OCI-M2 (cell line): ENCODE results near the gene MRGPRG.

Experiments
- DNase-seq: peaks from one replicate; lab custom pipeline; 2025; ENCODE audit not compliant: unreplicated experiment; lab: John Stamatoyannopoulos, UW

MRGPRG gene

DNA sequence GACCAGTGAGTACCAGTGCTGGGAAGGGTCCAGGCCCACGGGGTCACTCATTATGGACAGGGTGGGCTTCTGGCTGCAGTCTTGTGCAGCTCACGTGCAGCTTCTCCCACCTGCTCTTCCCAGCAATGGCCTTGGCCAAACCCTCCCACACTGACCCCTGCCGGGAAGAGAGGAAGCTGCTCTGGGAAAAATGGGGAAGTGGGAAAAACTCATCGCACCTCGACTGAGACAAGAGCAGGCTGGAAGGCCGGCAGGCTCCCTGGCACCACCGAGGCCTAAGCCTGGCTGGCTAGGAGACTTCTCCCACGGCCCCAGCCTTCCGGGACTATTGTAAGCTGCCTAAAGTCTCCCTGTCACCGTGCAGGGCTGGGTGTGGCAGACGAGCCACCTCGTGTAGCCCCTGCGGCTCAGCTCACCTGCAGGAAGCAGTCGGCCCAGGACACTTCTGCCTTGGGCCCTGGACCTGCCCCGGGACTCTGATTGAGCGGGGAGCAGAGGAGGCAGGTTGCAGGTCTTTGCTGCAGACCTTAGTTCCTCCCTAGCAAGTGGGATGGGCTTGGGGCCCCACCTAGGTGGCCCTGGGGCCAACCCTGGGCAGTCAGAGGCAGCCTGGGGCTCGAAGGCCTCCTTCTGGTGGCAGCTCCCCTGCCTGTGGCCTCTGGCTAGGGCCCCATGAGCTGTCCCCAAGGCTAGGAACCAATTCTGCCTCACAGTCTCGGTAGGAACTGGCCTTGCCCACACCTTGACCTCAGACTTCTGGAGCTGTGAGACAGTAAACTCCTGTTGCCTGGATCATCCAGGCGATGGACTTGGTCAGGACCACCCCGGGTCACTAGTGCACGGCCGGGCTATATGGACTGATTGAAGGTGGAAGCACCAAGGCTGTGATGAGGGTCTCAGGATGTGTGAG, 23.1 kb downstream of the MRGPRG start:
- no peak for DNase-seq

DNA sequence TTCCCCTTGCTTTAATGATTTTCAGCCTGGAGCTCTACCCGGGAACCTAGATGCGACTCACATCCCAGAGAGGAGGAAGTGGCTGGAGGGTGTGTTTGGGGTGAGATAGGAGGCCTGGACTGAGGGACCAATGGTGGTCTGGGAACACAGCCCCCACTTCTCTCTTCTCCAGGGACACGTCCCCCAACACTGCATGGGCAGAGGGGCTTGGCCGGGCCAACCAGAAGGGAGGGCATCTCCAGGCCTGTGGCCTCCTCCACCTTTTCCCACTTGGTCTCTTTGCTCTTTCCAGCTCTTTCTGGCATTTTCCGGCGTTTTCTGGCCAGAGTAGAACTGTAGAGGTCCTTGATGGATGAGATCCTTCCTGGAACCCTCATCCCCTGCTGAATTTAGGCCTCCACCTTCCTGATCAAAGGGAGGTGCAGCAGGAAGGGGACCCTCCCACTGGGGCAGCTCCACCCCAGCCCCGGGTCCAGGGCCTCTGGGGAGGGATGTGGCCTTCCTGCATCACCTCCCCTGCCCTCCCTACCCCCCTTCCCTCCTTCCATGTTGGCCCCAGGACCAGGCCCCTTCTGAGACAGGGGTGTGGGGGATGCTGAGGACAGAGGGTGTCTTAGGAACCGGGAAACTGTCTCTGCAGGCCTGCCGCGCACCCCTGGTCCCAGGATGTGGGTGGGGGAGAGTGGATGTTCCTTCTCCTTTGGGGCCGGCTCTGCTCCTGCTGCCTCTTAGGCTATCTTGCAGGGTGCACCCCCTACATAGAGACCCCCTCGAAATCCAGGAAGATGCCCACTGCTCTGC, 24.4 kb downstream of the MRGPRG start:
- DNase-seq = no peak

DNA sequence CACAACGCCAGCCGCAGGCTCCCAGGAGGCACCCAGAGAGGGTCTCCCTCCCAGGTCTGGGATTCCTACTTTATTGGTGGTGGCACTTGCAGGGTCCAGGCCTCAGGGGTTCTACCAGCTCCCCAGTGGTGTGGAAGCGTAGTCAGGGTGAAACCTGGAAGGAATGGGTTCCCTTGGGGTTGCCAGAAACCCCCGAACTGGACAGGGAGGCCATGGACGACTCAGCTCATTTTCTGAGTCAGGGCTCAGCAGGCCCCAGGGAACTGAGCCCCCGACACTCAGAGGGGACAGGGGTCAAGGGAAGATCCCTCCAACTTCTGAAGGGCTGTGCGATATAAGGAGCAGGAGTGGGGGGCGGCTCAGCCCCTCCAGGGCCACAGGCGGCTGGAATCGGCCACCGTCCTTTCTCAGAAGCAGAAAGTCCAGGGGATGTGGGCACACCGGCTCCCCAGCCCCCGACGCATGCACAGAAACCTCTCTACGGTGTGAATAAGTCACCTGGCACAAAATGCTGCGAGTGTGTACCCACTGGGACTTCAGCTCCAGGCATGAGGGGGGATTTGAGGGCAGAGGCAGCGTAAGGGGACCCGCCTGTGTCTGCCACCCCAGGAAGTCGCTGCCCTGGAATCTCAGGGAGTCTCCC, 25.1 kb downstream of the MRGPRG start:
- no peak for DNase-seq

DNA sequence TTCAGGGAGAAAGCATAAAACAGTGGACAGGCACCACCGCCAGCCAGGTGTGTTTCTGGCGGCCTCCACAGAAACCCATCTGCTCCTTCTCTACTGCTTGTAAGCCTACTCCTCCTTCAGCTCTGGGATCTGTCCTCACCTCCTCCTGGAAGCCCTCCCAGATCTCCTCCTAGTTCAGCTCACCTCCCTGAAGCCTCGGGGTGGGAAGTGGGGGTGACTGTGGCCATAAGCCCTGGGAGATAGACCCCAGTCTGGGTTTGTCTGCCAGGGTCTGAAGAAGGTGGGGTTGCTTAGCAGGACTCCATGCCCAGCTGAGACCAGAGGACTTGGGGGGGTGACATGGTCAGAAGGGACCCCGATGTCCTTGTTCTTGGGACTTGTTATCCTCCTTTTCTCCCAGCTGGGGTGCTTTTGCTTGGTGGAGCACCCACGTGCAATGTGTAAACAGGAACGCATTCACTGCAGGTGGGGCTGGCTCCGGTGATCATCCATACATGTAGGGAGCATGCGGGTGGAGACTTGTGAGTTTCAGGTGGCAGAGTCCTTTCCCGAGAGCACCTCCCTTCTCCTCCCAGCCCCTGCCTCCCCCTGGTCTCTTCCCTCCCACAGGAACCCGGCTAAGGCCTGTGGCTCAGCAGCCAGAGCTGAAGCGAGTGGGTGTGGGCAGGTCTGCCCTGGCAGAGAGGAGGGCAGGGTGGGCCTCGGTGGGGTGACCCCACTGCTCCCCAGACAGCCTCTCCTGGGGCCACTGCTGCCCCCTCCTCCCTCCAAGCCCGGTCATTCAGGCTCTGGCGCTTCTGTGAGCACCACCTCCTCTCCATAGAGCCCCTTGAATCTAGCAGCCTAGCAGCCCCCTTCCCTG, 25.9 kb downstream of the MRGPRG start:
- DNase-seq = no peak

DNA sequence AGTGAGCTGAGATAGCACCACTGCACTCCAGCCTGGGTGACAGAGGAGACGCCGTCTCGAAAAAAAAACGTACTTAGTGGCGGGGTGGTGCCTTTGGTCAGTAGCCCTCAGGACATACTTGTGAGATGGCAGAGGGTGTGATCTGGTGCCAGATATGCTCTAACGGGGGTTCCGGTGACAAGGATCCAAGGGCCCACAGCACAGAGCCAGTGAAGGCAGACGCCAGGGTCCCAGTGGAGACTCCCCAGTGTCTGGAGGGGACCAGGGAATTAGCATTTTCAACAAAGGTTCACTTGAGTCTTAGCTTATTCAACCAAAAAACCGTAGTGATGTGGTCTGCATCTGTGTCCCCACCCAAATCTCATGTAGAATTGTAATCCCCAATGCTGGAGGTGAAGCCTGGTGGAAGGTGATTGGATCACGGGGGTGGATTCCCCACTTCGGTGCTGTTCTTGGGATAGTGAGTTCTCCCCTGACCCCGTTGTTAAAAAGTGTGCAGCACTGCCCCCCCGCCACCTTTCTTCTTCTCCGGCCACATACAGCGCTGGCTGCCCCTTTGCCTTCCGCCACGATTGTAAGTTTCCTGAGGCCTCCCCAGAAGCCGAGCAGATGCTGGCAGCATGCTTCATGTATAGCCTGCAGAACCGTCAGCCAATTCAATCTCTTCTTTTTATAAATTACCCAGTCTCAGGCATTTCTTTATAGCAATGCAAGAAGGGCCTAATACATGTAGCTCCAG, 26.9 kb downstream of the MRGPRG start:
- no peak for DNase-seq

DNA sequence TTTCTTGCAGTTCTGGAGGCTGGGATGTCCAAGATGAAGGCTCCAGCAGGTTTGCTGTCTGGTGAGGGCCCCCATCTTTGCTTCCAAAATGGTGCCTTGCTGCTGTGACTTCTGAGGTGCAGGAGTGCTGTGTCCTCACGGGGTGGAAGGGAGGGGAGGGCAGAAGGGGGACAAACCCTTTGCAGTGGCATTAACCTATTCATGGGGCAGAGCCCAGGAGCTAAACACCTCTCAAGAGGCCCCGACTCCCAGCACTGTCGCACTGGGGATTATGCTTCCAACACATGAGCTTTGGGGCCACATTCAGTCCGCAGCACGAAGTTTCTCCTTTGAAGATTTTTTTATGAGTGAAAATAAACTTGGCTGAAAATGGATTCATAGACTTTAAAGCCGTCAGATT, 28.0 kb downstream of the MRGPRG start:
- no peak for DNase-seq

DNA sequence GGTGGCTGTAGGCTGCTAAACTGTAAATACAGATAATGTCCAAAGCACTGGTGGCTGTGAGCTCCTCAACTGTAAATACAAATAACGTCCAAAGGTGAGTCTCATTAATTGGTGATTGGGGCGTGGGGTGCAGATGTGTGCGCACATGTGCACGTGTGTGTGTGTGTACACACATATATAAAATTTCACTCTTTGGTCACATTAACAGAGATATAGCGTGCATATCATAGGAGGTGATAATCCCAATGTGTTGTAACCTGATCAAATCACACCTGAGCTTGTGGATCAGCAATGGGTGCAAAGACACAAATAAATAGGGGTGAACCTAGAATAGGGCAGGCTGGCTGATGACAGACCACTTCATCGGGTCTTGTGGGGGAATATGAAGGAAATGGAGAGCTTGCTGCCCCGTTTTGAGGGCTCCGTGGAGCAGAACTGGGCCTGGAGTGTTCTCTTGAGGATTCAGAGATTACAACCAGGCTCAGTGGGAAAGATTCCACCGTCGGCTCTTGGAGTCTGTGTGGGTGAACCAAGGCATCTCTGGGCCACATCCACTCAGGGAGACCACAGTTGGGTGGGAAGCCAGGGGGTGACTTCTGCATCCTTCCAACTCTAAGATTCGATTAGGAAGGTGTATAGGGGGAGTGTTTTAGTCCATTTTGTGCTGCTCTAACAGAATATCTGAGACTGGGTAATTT, 28.6 kb downstream of the MRGPRG start:
- DNase-seq = no peak

DNA sequence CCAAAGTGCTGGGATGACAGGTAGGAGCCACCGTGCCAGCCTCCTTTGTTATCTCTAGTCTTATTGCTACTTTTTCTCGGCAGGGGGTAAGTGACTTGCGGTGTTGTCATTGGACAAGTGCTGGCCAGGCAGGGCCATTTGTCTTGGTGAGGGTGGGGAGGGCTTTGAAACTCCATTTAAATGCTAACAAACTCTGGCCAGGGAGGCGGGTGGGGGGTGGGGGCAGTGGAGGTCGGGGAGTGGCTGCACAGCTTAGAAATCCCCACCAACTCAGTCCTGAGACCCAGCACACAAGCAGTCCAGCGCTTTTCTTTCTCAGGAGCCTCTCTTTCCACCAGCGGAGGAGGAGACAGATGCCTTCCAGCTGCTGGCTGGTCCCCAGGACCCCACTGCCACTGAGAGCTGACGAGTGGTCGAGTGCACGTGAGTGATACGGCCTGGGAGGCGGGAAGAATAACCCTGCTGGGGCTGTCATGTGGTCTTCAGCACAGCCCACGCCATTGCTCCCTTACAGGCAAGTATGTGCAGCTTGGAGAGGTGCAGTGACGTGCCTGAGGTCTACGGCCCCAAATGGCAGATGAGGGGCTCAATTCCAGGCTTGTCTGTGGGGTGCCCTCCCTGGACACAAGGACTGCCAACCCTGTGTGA, 29.3 kb downstream of the MRGPRG start:
- DNase-seq = no peak

DNA sequence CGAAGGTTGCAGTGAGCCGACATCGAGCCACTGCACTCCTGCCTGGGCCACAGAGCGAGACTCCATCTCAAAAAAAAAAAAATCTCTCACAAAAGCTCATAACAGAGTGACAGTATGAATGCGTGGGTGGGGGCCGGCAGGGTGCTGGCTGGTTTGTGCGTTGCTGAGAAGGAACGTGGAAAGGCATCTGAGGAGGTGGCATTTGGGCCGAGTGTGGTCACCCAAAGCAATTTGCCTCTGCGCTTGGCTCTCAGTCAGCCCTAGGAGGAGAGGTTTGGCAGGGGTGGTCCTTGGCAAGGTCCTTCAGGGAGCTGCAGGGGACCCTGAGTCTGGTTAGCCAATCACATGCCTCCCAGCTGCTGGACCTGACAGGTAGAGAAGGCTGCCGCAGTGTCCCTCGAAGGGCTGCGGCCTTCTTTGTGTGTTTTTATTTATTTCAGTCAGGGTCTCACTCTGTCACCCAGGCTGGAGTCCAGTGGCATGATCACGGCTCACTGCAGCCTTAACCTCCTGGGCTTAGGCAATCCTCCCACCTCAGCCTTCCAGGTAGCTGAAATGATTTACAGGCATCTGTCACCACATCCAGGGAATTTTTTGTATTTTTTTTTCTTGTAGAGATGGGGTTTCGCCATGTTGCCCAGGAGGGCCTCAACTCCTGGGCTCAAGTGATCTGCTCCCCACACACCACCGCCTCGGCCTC, 30.0 kb downstream of the MRGPRG start:
- DNase-seq = no peak

DNA sequence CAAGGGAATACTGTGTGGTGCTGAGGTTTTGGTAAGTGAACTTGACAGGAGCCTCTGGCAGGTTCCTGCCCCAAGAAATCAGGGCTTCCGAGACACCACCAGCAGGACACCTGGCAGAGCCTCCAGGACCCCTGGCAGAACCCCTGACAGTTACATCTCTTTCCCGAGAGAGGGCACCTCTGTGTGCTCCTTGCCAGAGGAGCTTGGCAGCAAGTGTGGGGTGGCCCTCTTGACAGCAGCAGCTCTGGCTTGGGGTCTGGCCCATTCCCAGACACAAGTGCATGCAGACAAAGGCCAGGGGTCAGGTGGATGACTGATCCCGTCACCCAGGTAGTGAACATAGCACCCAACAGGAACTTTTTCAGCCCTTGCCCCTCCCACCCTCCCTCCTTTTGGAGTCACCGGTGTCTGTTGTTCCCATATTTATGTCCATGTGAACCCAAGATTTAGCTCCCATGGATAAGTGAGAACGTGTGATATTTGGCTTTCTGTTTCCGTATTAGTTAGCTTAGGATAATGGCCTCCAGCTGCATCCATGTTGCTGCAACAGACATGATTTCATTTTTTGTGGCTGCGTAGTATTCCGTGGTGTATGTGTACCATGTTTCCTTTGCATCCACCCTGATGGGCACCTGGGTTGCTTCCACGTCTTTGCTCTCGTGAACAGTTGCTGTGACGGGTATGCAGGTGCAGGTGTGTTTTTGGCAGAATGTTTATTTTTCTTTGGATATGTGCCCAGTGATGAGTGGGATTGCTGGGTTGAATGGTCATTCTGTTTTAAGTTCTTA, 32.3 kb downstream of the MRGPRG start:
- DNase-seq = no peak

DNA sequence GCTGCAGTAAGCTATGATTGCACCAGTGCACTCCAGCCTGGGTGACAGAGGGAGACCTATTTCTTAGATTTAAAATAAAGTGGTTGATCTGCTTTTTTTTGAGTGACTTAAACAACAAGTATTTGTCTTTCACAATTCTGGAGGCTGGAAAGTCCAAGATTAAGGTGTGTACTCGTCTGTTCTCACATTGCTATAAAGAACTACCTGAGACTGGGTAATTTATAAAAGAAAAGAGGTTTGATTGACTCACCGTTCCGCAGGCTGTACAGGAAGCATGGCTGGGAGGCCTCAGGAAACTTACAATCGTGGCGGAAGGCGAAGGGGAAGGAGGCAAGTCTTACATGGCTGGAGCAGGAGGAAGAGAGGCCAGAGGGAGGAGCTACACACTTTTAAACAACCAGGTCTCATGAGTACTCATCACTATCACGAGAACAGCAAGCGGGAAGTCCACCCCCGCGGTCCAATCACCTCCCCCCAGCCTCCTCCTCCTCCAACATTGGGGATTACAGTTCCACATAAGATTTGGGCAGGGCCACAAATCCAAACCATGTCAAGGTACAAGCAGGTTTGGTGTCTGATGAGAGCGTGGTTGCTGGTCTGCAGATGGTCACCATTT, 33.8 kb downstream of the MRGPRG start:
- no peak for DNase-seq

DNA sequence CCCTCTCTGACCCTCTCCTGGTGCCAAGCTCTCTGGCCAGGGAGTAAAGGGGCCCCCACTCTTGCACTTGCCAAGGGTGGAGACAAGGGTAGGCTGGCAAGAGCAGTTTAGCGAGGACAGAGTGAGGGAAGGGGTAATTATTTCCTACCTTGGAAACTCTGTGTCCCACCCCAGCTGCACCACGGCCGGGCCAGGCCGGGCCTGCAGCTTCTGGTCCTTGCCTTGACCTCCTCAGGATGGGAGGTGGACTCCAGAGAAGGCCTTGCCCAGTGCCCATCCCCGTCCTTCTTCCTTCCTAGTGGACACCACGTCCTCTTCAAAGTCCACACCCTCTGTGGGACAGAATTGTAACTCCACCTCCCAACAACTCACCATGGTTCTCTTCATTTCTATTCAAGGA, 35.1 kb downstream of the MRGPRG start:
- DNase-seq = no peak

DNA sequence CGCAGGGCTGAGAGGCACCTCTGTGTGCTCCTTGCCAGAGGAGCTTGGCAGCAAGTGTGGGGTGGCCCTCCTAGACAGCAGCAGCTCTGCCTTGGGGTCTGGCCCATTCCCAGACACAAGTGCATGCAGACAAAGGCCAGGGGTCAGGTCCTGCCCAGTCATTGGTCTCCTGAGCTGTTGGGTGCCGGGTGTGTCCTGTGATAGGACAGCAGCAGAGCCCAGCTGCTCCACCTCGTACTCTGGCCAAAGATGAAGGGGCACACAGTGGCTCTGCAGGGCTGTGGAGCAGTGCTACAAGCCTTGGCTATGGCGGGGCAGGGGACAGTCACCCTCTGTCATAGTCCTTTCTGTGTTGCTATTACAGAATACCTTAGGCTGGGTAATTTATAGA, 36.2 kb downstream of the MRGPRG start:
- no peak for DNase-seq

DNA sequence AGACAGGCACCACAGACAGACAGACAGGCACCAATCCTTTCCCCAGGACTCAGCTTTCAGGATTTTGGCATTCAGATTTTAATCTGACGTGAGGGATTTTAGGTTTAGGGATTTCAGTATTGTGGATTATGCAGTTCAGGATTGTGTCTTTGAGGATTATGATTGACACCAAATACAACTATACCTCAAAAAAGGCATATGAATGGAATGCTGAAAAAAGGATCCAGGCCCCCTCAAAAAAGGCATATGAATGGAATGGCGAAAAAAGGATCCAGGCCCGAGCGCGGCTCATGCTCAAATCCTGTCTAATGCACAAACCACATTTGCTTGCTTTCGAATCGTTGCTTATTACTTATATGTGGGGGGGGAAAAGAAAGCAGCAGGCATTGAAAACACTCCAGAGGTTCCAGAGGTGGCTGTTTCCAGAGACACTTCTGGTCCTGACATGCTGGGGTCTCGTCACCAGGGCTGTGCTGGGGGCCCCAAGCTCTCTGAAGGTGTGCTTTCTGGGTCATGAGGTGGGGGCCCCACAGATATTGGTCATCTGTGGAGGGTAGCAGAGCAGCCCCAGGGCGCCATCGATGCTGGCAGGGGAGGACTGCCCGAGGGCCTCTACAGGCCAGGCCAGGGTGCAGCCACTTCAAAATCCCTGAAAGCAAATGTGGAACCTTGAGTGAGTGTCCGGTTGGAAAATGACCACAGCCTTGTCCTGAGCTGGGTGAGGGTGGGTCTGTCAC, 36.7 kb downstream of the MRGPRG start:
- no peak for DNase-seq

DNA sequence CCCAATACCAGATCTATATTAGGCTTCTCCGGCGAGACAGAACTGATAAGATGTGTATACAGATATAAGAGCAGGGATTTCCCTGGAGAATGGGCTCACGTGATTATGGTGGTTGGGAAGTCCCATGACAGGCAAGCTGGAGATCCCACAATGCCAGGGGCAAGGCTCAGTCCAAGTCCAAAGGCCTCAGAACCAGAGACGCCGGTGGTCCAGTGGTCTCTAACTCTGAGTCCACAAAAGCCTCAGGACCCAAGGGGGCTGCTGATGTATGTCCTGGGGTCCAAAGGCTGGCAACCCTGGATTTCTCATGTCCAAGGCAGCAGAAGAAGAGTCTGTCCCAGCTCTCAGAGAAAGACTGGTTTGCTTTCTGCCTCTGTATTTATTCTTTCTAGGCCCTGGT, 37.7 kb downstream of the MRGPRG start:
- no peak for DNase-seq

DNA sequence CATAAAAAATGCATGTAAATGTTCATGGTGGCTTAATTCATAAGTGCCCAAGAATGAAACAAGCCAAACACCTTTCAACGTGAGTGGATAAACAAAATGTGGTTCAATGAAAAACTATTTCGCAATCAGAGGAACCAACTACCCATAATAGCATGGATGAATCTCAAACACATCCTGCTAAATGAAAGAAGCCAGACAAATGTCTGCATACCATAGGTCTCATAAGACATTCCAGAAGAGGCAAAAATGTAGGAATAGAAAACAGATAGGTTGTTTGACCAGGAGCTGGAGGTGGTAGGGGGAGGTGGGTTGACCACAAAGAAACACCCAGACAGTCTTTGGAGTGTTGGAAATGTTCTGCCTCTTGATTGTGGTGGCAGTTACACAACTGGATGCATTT, 40.3 kb downstream of the MRGPRG start:
- DNase-seq = no peak

DNA sequence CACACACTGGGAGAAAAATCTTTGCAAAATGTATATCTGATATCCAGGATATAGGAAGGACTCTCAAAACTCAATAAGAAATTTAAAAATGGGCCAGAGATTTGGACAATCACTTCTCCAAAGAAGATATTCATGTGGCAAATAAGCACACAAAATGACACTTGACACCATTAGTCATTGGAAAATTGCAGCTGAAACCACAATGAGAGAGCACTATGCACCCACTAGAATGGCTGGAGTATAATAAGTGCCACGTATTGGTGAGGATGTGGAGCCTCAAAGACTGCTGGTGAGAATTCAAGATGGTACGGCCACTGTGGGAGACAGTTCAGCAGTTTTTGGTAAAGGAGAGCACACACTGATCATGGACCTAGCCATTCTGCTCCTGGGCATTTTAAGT, 40.7 kb downstream of the MRGPRG start:
- DNase-seq = no peak
